HG02852 (cell line): ENCODE measurements around the gene SPDEF.

Experiments used
- ATAC-seq: cut with Tn5 transposase; IDR thresholded peaks from one replicate; pipeline ENCODE4 v1.9.1; 2021; ENCODE audit warnings: mild to moderate bottlenecking, moderate library complexity; ENCODE audit not compliant: unreplicated experiment

Gene SPDEF

DNA sequence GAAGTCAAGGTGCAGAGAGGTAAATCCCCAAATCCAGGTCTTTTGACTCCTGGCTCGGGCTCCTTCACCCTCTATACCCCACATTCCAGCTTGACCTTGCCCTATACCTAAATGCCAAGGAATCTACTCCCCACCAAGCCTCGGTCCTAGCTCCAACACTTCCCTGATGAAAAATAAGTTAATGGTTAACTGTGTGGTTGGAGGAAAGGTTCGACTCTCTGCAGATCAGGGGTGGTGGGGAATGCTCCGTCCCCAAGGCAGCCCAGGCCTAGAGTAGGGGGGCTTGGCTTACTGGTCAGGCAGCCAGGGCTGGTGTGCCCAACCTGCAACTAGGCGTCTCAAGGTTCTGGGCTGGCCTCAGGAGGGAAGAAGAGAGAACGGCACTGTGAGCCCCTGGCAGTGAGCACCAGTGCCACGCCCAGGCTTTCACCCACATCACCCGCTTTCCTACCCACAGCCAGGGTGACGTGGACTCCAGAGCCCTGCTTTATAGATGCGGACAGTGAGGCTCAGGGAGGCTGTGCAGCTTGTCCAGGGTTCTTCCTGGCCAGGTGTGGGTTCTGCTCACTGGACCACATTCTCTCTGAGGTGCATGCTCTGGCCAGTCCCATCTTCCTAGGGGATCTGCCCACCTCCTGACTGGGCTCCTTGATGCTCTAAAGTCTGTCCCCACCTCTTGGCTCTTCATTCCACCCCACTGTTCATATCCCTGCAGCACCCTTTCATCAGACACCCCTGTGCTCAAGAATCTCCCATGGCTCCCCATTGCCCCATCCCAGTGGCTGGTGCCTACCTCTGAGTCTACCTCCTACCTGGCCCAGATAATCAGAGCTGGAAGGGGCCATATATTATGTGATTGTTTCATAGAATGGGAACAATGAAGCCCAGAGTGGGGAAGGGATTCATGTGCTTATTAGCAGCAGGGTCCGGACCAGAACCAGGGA, 8.2 kb downstream of the SPDEF start:
- no peak for ATAC-seq

DNA sequence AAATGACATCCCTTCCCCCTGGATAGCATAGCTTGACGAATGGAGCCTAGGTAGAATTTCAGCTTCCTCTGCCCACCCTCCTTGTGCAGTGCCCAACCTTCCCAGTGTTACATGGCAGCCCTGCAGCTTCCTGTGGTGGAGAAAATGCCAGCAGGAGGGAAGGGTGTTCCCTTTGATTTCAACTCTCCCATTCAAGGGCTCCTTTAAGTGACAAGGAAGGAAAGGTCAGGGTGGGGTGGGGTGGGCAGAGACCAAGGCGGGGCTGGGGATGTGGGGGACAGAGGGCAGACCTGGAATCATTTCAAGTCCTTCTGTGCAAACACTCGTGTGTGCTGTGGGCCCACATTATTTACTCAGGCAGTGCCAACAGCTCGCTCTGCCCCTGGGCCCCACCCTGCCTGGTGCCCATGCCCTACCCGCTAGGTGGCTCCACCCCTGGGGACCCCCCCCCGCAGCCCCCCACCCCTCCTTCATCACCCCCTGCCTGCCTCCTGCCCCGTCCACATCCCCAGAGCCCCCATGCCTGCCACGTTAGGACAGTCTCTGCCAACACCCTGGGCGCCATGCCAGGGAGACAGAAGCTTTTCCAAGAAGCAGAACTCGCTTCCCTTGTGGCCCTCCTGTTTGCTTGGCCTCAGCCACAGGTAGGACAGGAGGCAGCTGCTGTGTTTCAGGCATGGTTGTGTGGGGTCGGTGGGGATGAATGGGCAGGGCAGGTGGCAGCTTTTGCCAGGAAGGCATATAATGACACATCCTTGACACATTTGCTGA, 9.4 kb downstream of the SPDEF start:
- no peak for ATAC-seq

DNA sequence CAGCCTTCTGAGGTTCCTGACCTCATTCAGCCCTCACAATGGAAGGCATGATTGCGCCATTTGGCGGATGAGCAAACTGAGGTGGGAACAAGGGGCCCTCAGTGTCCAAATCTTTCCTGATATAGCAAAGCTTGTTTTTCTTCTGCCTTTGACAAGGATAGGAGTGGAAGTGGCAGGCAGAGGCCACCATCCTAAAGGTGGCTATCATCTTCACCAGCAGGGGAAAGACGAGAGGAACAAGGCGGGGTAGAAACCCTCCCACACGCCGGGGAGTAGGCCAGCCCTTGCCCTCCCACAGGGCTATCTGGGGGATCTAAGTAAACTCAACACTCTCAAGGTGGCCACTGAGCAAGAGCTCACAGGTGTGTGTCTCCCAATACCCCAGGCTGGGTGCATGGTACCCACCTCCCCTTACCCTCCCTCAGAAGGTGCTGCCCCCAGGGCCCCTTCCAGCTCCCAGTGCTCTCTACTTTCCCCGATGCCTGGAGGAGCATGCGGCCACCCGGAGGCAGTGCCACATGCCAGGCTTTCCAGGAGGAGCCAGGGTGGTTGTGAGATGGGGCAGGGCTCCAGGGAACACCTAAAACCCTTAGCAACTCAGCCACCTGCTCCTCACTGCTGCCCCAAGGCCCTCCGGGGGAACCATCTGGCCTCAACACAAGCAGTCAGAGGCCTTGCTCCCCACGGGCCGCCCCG, 11.2 kb downstream of the SPDEF start:
- no peak for ATAC-seq

DNA sequence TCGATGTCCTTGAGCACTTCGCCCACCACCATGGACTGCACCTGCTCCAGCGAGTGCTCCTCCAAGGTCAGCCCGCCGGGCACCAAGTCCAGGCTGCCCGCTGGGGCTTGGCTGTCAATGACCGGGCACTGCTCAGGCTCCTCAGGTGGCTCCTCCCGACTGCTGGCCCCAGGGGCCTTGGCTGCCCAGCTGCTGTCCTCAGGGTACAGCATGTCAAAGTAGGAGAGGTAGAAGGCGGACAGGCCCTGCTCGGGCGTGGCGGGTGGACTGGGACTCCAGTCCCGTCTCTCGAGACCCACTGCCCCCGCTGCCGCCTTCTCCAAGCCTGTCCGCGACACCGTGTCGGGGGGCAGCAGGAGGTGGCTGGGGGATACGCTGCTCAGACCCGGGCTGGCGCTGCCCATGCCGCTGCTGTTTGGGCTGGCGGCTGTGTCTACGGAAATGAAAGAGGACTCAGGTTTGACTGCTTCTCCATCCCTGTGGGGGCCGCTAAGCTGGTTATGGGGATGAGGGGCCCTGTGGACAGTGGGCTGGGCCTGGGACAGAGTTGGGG, 12.0 kb downstream of the SPDEF start:
- ATAC-seq, result no peak

GRCh38 chr6:34543421-34543820, 12.7 kb downstream of the SPDEF start:
- ATAC-seq, result no peak

DNA sequence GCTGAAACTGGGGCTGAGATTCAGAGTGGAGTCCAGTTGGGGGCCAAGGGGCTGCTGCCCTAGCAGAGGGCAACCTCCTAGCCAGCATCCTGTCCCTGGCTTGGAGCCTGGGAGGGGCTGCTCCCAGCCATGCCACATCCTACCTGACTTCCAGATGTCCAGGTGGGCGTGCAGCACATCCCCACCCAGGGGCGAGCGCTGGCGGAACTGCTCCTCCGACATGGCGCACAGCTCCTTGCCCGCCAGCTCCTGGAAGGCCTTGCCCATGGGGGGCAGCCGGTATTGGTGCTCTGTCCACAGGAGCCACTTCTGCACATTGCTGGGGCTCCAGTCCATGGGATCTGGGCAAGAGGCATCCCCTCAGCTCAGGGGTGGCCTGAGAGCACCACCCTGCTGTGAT, 15.3 kb downstream of the SPDEF start:
- ATAC-seq, result no peak

DNA sequence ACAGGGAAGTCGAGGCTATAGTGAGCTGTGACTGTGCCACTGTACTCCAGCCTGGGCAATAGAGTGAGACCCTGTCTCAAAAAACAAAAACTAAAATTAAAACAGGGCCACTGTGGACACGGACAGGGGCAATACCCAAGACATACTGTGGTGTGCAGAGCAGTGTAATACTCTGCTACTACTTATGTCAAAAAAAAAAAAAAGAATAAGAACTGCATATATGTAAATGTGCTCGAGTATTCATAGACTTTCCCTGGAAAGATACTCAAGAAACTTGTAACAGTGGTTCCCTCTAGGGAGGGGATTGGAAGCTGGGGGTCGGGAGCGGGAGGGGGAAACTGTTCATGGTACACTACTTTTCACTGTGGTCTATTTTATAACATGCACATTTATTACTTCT, 15.9 kb downstream of the SPDEF start:
- no peak for ATAC-seq

DNA sequence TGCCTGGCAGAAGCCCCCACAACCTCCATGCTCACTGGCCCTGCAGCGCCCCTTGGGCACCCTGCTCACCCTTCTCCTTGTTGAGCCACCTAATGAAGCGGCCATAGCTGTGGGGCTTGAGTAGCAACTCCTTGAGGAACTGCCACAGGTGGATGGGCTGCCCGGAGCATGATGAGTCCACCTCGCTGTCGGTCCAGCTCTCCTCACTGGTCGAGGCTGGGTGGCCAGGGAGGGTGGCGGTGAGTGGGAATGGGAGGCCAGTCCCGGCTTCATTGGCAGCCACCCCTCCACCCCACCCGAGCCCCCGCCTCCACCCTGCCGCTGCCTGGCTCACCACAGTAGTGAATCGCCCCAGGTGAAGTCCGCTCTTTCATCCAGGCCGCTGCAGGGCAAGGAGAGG, 16.9 kb downstream of the SPDEF start:
- ATAC-seq, result no peak

- no peak for ATAC-seq
Measured at GRCh38 chr6:34538581-34538980, 17.5 kb downstream of the SPDEF start.

- ATAC-seq, result no peak
Measured at GRCh38 chr6:34537922-34538550, 18.1 kb downstream of the SPDEF start.

- ATAC-seq, result no peak
Measured at GRCh38 chr6:34536959-34537848, 18.9 kb downstream of the SPDEF start.

DNA sequence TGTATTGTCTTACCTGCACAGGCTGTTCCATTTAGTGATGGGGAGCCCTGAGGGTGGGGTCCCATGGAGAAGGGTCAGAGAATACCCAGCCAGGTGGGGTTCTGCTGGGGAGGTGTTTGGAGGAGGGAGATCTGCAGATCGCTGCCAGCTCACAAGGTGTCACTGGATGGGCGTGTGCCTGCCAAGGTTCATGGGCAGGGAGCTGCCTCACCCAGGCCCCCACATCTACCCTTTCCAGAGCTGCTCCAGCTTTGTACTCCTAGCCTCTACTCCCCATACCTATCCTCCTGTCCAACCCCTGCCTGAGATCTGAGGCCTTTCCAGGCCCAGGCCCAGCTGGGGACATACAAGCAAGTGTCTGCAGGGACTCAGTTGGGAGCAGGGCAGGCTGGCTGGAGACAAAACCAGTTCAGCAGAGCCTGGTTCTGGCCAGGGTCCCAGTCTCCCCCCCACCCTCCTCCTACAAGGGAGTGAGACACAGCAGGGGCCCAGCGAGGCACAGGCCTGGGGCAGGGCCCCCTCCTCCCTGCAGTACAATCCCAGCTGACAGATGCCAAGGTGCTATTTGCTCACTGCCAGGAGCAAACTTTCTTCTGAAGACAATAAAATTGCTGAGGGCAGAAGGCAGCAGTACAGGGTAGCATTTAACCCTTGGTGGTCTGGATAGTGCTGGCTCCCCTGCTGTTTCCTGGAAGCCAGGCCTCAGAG, 19.7 kb downstream of the SPDEF start:
- ATAC-seq, result no peak

DNA sequence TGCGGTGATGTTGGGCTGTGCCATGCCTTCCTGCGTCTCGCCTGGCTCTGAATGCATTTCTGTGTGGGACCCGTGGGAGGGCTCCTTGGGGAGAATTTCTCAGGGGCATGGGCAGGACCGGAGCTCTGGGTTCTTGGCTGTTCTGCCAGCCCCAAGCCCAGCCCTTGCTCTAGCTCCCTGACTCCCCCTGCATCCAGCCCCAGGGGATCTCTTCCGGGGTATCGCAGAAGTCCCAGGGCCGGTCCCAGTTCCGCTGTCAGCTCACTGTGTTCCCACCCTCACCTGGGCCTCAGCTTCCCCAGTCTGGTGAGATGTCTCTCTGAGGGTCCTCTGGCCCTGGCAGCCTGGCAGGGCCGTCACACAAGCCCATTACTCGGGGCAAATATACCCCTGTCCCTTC, 20.5 kb downstream of the SPDEF start:
- ATAC-seq, result no peak

DNA sequence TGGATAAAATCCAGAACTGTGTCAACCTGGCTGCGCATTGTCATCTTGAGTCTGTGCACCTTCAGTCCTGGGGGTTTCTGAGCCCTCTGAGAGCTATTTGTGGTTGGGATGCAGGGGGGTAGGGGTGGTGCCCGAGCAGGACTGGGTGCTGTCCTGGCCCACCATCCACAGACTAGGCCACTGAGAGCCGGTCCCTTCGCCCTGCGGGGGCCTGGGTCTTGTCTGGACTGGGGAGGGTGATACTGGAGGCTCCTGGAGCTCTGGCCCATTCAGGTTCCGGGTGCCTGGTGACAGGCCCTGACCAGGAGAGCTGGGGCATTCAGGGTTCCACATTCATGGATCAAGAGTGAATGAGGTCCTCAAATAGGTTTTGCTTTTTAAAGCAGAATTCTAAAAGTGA, 20.9 kb downstream of the SPDEF start:
- ATAC-seq, result no peak

- ATAC-seq, result no peak
Measured at GRCh38 chr6:34534656-34535055, 21.5 kb downstream of the SPDEF start.

DNA sequence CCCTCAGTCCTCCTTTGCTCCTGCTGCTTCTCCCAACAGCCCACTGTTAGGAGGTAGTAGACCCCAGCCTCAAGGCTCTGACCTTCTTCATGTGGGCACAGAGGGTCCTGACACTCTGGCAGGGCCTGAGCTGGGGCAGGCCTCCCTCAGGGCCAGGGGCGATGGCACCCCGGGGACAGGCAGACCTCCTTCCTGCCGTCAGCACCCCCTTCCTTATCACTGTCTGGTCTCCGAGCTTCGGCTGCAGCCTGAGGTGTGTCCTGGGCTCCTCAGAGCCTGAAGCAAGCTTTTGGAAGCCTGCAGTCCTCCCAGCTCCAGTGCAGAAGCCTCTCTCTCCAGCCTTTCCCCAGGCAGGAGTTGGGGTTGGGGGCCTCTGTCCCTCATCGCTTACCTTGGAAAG, 22.0 kb downstream of the SPDEF start:
- ATAC-seq, result no peak

DNA sequence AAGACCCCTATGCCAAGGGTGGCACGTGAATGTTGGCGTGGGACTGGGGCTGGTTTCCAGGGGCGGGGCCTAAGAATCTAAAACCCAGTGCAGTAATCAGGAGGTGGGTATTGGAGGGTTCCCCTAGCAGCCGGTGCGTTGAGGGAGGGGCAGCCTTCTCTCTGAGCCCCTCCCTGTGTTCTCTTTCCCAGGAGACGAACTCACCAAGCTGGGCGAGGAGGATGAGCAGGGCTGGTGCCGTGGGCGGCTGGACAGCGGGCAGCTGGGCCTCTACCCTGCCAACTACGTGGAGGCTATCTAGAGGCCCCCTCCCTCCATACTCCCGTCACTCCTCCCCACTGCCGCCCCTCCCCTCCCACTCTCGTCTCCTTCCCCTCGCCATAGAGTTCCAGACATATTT, 23.9 kb downstream of the SPDEF start:
- no peak for ATAC-seq

DNA sequence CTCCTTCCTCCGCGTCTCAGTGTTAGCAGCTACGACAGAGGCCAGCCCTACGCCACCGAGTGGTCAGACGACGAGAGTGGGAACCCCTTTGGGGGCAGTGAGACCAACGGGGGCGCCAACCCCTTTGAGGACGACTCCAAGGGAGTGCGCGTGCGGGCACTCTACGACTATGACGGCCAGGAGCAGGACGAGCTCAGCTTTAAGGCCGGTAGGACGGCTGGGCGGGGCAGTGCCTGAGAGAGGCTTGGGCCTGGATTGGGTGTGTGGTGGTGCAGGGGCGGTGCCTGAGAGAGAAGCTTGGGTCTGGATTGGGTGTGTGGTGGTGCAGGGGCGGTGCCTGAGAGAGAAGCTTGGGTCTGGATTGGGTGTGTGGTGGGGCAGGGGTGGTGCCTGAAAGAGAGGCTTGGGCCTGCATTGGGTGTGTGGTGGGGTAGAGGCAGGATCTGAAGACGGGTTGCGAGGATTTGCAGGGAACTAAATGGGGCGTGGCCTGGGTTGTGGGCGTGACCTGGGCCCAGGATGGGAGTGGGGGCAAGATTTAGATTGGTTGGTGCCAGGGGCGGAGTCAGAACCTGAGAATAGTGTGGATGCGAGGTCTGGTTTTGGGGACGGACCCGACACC, 24.4 kb downstream of the SPDEF start:
- no peak for ATAC-seq
